IMR-90 (cell line): ENCODE results near the gene SLC6A6. TPM values are rescaled to one million over a fixed set of nuclear protein-coding genes. Genes with fewer than 3 reads are reported as not detected.
A peak's percentile ranks its signal among the peaks of the same experiment; 100 is the strongest.

Experiments used
- ATAC-seq: fragments of 200-7000 bp; cut with Tn5 transposase; 2 replicates; pipeline ENCODE4 v1.9.1; 2020; ENCODE audit warnings: low read depth, mild to moderate bottlenecking, moderate library complexity
- BruUV-seq: library from RNA; stranded (reverse); fragments of 400-500 nt; replicated peaks from 2 replicates; lab custom pipeline; 2021; lab: Mats Ljungman, UMichigan
- CTCF ChIA-PET: fragments of 300-600 bp; formaldehyde crosslinking; extraction: SDS; loops from one replicate; lab custom pipeline; 2021; ENCODE audit warnings: antibody characterized with exemption; lab: Yijun Ruan, JAX
- POLR2A ChIA-PET: fragments of 300-600 bp; sonication (Branson Sonifier 250); formaldehyde crosslinking; loops from one replicate; lab custom pipeline; 2022; ENCODE audit warnings: antibody characterized with exemption; ENCODE audit not compliant: unreplicated experiment; lab: Charles Lee
- DNase-seq: peaks from one replicate; pipeline ENCODE4 v3.0.0; 2013
- H2AFZ ChIP-seq: replicated peaks from 2 replicates; pipeline ENCODE3; 2013; ENCODE audit warnings: low read length, mild to moderate bottlenecking; ENCODE audit not compliant: poor library complexity
- H2AK5ac ChIP-seq: 2 replicates; pipeline ENCODE4 v1.6.1; 2013; ENCODE audit warnings: low read depth, low read length, inconsistent platforms
- H2AK9ac ChIP-seq: replicated peaks from 2 replicates; pipeline ENCODE3; 2013; ENCODE audit warnings: mild to moderate bottlenecking, low read depth, low read length, moderate library complexity; ENCODE audit not compliant: poor library complexity
- H2BK120ac ChIP-seq: 2 replicates; pipeline ENCODE4 v1.6.1; 2013; ENCODE audit warnings: low read depth, low read length, inconsistent platforms
- H2BK15ac ChIP-seq: 3 replicates; pipeline ENCODE4 v1.6.1; 2013; ENCODE audit warnings: low read depth, low read length, inconsistent platforms
- H2BK20ac ChIP-seq: 2 replicates; pipeline ENCODE4 v1.6.1; 2013; ENCODE audit warnings: low read depth, mild to moderate bottlenecking, inconsistent platforms, low read length, moderate library complexity
- H2BK5ac ChIP-seq: 2 replicates; pipeline ENCODE4 v1.6.1; 2013; ENCODE audit warnings: mild to moderate bottlenecking, low read depth, low read length, inconsistent platforms; ENCODE audit not compliant: poor library complexity, severe bottlenecking
- H3K14ac ChIP-seq: replicated peaks from 2 replicates; pipeline ENCODE4 v1.6.1; 2013; ENCODE audit warnings: low read depth, low read length, inconsistent platforms
- H3K18ac ChIP-seq: 2 replicates; pipeline ENCODE4 v1.6.1; 2013; ENCODE audit warnings: low read depth, low read length, control low read depth
- H3K23ac ChIP-seq: 2 replicates; pipeline ENCODE4 v1.6.1; 2013; ENCODE audit warnings: low read depth, low read length, inconsistent platforms
- H3K27ac ChIP-seq: 2 replicates; pipeline ENCODE4 v1.5.1; 2013; ENCODE audit warnings: mild to moderate bottlenecking, control low read depth, low read length; ENCODE audit not compliant: insufficient read depth
- H3K27me3 ChIP-seq: 2 replicates; pipeline ENCODE4 v1.6.1; 2013; ENCODE audit warnings: low read length; ENCODE audit not compliant: control insufficient read depth, insufficient read depth
- H3K36me3 ChIP-seq: 2 replicates; pipeline ENCODE4 v1.6.1; 2013; ENCODE audit warnings: low read length, mixed read lengths; ENCODE audit not compliant: control insufficient read depth, insufficient read depth
- H3K4ac ChIP-seq: 2 replicates; pipeline ENCODE4 v1.6.1; 2013; ENCODE audit warnings: low read depth, low read length, inconsistent platforms
- H3K4me1 ChIP-seq: 2 replicates; pipeline ENCODE4 v1.6.1; 2013; ENCODE audit warnings: low read length, mixed read lengths; ENCODE audit not compliant: control insufficient read depth, insufficient read depth
- H3K4me2 ChIP-seq: 2 replicates; pipeline ENCODE4 v1.6.1; 2013; ENCODE audit warnings: low read depth, mild to moderate bottlenecking, control low read depth, low read length, moderate library complexity
- H3K4me3 ChIP-seq: 2 replicates; pipeline ENCODE4 v1.5.1; 2013; ENCODE audit warnings: low read depth, mild to moderate bottlenecking, control low read depth, low read length, moderate library complexity; ENCODE audit not compliant: insufficient read depth
- H3K56ac ChIP-seq: 2 replicates; pipeline ENCODE4 v1.6.1; 2013; ENCODE audit warnings: low read length, inconsistent platforms; ENCODE audit not compliant: insufficient read depth; ENCODE audit errors: extremely low read depth
- H3K79me1 ChIP-seq, 2 experiments: 2 replicates each; pipeline ENCODE4 v1.6.1; 2013; ENCODE audit warnings: low read length in 2 of 2, inconsistent platforms in 1 of 2, low read depth in 1 of 2
- H3K9ac ChIP-seq: 2 replicates; pipeline ENCODE4 v1.6.1; 2013; ENCODE audit warnings: low read depth, low read length, control low read depth
- H3K9me1 ChIP-seq: 2 replicates; pipeline ENCODE4 v1.6.1; 2013; ENCODE audit warnings: low read length, inconsistent platforms; ENCODE audit not compliant: insufficient read depth
- H3K9me3 ChIP-seq: 2 replicates; pipeline ENCODE4 v1.6.1; 2013; ENCODE audit warnings: low read length; ENCODE audit not compliant: control insufficient read depth, insufficient read depth
- H4K20me1 ChIP-seq: 2 replicates; pipeline ENCODE4 v1.6.1; 2013; ENCODE audit warnings: low read length, inconsistent platforms; ENCODE audit not compliant: insufficient read depth
- H4K5ac ChIP-seq: 2 replicates; pipeline ENCODE4 v1.6.1; 2013; ENCODE audit warnings: mild to moderate bottlenecking, low read depth, low read length, control low read depth
- H4K8ac ChIP-seq, 2 experiments: 2 replicates each; pipeline ENCODE4 v1.6.1; 2013; ENCODE audit warnings: low read depth in 2 of 2, low read length in 2 of 2, control low read depth in 1 of 2, inconsistent platforms in 1 of 2
- H4K91ac ChIP-seq: 2 replicates; pipeline ENCODE4 v1.6.1; 2013; ENCODE audit warnings: low read depth, low read length, inconsistent platforms; ENCODE audit not compliant: insufficient read depth
- BHLHE40 ChIP-seq: fragments of 150-350 bp; IDR thresholded peaks from 2 replicates; pipeline ENCODE4 v1.6.1; 2016; ENCODE audit warnings: mild to moderate bottlenecking, low read depth, low read length
- CEBPB ChIP-seq: IDR thresholded peaks from 2 replicates; pipeline ENCODE4 v1.6.1; 2012; ENCODE audit warnings: low read depth, low read length, improper control_type of control experiment
- CHD1 ChIP-seq: IDR thresholded peaks from 2 replicates; pipeline ENCODE4 v1.6.1; 2012; ENCODE audit warnings: low read depth, low read length, improper control_type of control experiment
- ELK1 ChIP-seq: fragments of 150-350 bp; IDR thresholded peaks from 2 replicates; pipeline ENCODE4 v1.6.1; 2016; ENCODE audit warnings: low read depth, mild to moderate bottlenecking, low read length, moderate library complexity, borderline replicate concordance
- FOS ChIP-seq: fragments of 150-350 bp; IDR thresholded peaks from 2 replicates; pipeline ENCODE4 v1.6.1; 2016; ENCODE audit warnings: low read depth, low read length
- MXI1 ChIP-seq: IDR thresholded peaks from 2 replicates; pipeline ENCODE4 v1.6.1; 2012; ENCODE audit warnings: low read depth, mild to moderate bottlenecking, low read length, moderate library complexity, borderline replicate concordance
- NFE2L2 ChIP-seq: fragments of 150-350 bp; IDR thresholded peaks from 2 replicates; pipeline ENCODE4 v1.6.1; 2016; ENCODE audit warnings: low read depth, mild to moderate bottlenecking, low read length
- POLR2A ChIP-seq: IDR thresholded peaks from 2 replicates; pipeline ENCODE4 v1.6.1; 2012; ENCODE audit warnings: mild to moderate bottlenecking, low read depth, low read length
- RAD21 ChIP-seq: IDR thresholded peaks from 2 replicates; pipeline ENCODE4 v1.6.1; 2012; ENCODE audit warnings: low read length, improper control_type of control experiment
- RCOR1 ChIP-seq: IDR thresholded peaks from 2 replicates; pipeline ENCODE4 v1.6.1; 2012; ENCODE audit warnings: mild to moderate bottlenecking, low read length, improper control_type of control experiment; ENCODE audit not compliant: insufficient replicate concordance
- SMC3 ChIP-seq: fragments of 150-350 bp; IDR thresholded peaks from 2 replicates; pipeline ENCODE4 v1.6.1; 2016; ENCODE audit warnings: low read depth, mild to moderate bottlenecking, antibody characterized with exemption, low read length, moderate library complexity
- USF2 ChIP-seq: fragments of 150-350 bp; IDR thresholded peaks from 2 replicates; pipeline ENCODE4 v1.6.1; 2017; ENCODE audit warnings: mild to moderate bottlenecking, antibody characterized with exemption, low read length, low read depth
- WGBS, 2 experiments: methylation state at CpG; one replicate each; pipeline versions ENCODE4 v1.1.5 to v1.1.7; 2013; ENCODE audit warnings: missing lambda C conversion rate in 2 of 2; ENCODE audit not compliant: insufficient read length in 1 of 2; ENCODE audit errors: extremely low coverage in 2 of 2; 5-methylcytosine and 5-hydroxymethylcytosine counted together
- dilution Hi-C: fragments of 300-500 bp; cut with HindIII; formaldehyde crosslinking; loops from one replicate; pipeline ENCODE4 v1.14.3; 2018; ENCODE audit warnings: low sequenced_read_pairs; ENCODE audit not compliant: unreplicated experiment
- in situ Hi-C: fragments of 300-500 bp; cut with MboI; formaldehyde crosslinking; loops from 3 replicates; pipeline ENCODE4 v1.14.3; 2019; ENCODE audit warnings: low sequenced_read_pairs, inconsistent platforms, mixed read lengths
- intact Hi-C: fragments of 100-400 bp; cut with micrococcal nuclease; formaldehyde crosslinking; loops from 2 replicates; pipeline ENCODE4 v1.10.0; 2022
- polyA plus RNA-seq, 3 experiments: library from polyadenylated mRNA; depleted of rRNA; stranded (reverse); fragments of >200 nt; gene quantifications; 2 replicates each; pipeline ENCODE4 v1.2.3, GENCODE V29; 2012; ENCODE audit warnings: low replicate concordance in 1 of 3
- total RNA-seq: library from RNA; depleted of rRNA; stranded (reverse); fragments of >200 nt; gene quantifications from 2 replicates; pipeline ENCODE4 v1.2.3, GENCODE V29; 2012
- TF ChIP-seq, protein P1 (sequence below): conservative IDR thresholded peaks from 2 replicates; pipeline ENCODE4 v1.5.1; 2012; ENCODE audit warnings: mild to moderate bottlenecking, low read depth, low read length, improper control_type of control experiment

The SLC6A6 gene
- total and polyA plus RNA-seq, 2 of the 4 experiments (the other 2 are of a cell fraction), result 29.9 to 39.4 TPM

DNA sequence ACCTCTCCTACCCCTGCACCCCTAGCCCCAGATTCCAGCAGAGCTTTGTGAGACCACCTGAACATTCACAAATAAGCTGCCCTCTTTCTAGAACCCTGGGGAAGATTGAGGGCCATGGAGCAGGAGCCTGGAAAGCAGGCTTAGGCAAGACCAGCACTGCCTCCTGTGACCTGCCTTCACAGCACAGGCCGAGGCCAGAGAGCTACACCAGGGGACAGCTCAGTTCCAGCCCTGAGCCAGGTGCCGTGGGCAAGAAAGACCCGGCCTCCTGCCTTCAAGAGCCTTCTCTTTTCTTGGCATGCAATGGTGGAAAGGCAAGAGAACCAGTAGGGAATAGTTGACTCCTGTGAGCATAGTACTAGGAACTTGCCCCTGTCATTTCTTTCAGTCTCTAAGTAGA lies 48.1 kb downstream of the SLC6A6 start:
- CTCF ChIA-PET, result interaction anchor here (2.0 kb wide), 1 partner anchor 247 kb away, joined by 5 read pairs; no protein-coding TSS in a partner anchor
- peaks cover 4% of the 10 kb centered on the region; the same call in 1 of the 2 replicates for H4K20me1 ChIP-seq
- no peaks in the 10 kb centered on the region for H3K27me3 ChIP-seq
- no peak overlapping the region for H3K4me3 ChIP-seq
- H2BK15ac ChIP-seq, result no peak overlapping the region
- no peak overlapping the region for H2BK20ac ChIP-seq
- no peak overlapping the region for H2AFZ ChIP-seq
- TF ChIP-seq CEBPB (no peak), POLR2A (no peak), RCOR1 (no peak), NFE2L2 (no peak), CHD1 (no peak), BHLHE40 (no peak), ELK1 (no peak), SMC3 (no peak), MXI1 (no peak), FOS (no peak), RAD21 (no peak), USF2 (no peak)
- TF ChIP-seq, protein P1, sequence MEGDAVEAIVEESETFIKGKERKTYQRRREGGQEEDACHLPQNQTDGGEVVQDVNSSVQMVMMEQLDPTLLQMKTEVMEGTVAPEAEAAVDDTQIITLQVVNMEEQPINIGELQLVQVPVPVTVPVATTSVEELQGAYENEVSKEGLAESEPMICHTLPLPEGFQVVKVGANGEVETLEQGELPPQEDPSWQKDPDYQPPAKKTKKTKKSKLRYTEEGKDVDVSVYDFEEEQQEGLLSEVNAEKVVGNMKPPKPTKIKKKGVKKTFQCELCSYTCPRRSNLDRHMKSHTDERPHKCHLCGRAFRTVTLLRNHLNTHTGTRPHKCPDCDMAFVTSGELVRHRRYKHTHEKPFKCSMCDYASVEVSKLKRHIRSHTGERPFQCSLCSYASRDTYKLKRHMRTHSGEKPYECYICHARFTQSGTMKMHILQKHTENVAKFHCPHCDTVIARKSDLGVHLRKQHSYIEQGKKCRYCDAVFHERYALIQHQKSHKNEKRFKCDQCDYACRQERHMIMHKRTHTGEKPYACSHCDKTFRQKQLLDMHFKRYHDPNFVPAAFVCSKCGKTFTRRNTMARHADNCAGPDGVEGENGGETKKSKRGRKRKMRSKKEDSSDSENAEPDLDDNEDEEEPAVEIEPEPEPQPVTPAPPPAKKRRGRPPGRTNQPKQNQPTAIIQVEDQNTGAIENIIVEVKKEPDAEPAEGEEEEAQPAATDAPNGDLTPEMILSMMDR, result no peak
- intact Hi-C loops, result no loop called here
- DNase-seq (no peak), ATAC-seq (no peak)
- peaks cover 22% of the 10 kb centered on the region for H3K4me1 ChIP-seq
- no peak overlapping the region for H4K8ac ChIP-seq
- in situ Hi-C loops, result no loop called here
- WGBS, 2 experiments, result 100% methylated on average over 1 of the region's 3 CpGs; no CpG with 5 or more reads in 1 of the 2 experiments
- H2BK5ac ChIP-seq, result no peak overlapping the region
- H3K9ac ChIP-seq, result no peak overlapping the region
- 0 out of 2 replicates have a peak overlapping the region, but pooled peaks have one; percentile 15 for H4K91ac ChIP-seq
- H3K18ac ChIP-seq, result no peak overlapping the region
- H3K9me3 ChIP-seq, result no peaks in the 10 kb centered on the region
- no peak overlapping the region for H3K27ac ChIP-seq
- H2AK5ac ChIP-seq, result peak overlapping the region; percentile 18; the same call in 1 of the 2 replicates
- POLR2A ChIA-PET, result no interaction called here
- BruUV-seq, result no TSS peak
- H3K9me1 ChIP-seq, result peaks cover 33% of the 10 kb centered on the region
- no peak overlapping the region for H3K56ac ChIP-seq
- no peak overlapping the region for H4K5ac ChIP-seq
- dilution Hi-C loops, result no loop called here
- no peak overlapping the region for H2AK9ac ChIP-seq
- H2BK120ac ChIP-seq, result 0 out of 2 replicates have a peak overlapping the region, but pooled peaks have one; percentile 17
- H3K23ac ChIP-seq, result no peak overlapping the region
- H3K79me1 ChIP-seq, result peaks cover 13 to 25% of the 10 kb centered on the region in 2 experiments
- peaks cover 50% of the 10 kb centered on the region for H3K36me3 ChIP-seq
- no peak overlapping the region for H3K14ac ChIP-seq
- no peak overlapping the region for H3K4me2 ChIP-seq
- H3K4ac ChIP-seq, result peak overlapping the region; percentile 17
